Neural cell (in vitro differentiated cells): ENCODE results near the gene DDOST. TPM values are rescaled to one million over a fixed set of nuclear protein-coding genes. Genes with fewer than 3 reads are reported as not detected.

Source experiments
- H2AFZ ChIP-seq: fragments of 200-600, 300-800 bp; sonication (generic), shearing (Covaris generic); 2 replicates; pipeline ENCODE4 v1.6.0; 2014; ENCODE audit warnings: low read depth, mild to moderate bottlenecking, antibody characterized with exemption, low read length, moderate library complexity
- H3F3A ChIP-seq: fragments of 200-600 bp; shearing (Covaris generic); 2 replicates; pipeline ENCODE4 v1.6.1; 2016; ENCODE audit warnings: mild to moderate bottlenecking, moderate library complexity, mixed read lengths, antibody characterized with exemption, low read length; ENCODE audit not compliant: insufficient read depth, poor library complexity, severe bottlenecking
- H3K27ac ChIP-seq: fragments of 200-600, 300-800 bp; sonication (generic), shearing (Covaris generic); 2 replicates; pipeline ENCODE4 v1.5.1; 2014; ENCODE audit warnings: mild to moderate bottlenecking, low read length, moderate library complexity
- H3K27me3 ChIP-seq: fragments of 300-800, 200-600 bp; sonication (generic), shearing (Covaris generic); 2 replicates; pipeline ENCODE4 v1.6.0; 2014; ENCODE audit warnings: mild to moderate bottlenecking, low read depth, low read length, moderate library complexity; ENCODE audit not compliant: insufficient read depth
- H3K36me3 ChIP-seq: fragments of 300-800, 200-600 bp; sonication (generic), shearing (Covaris generic); 2 replicates; pipeline ENCODE4 v1.5.1; 2014; ENCODE audit warnings: mild to moderate bottlenecking, antibody characterized with exemption, low read length, moderate library complexity; ENCODE audit not compliant: insufficient read depth
- H3K4me2 ChIP-seq: fragments of 300-800, 200-600 bp; sonication (generic), shearing (Covaris generic); 2 replicates; pipeline ENCODE4 v1.6.0; 2014; ENCODE audit warnings: mild to moderate bottlenecking, low read length
- H3K4me3 ChIP-seq: fragments of 300-800, 200-600 bp; sonication (generic), shearing (Covaris generic); 2 replicates; pipeline ENCODE4 v1.5.1; 2014; ENCODE audit warnings: mild to moderate bottlenecking, low read length, moderate library complexity
- H3K79me2 ChIP-seq: fragments of 200-600 bp; shearing (Covaris generic); replicated peaks from 2 replicates; pipeline ENCODE4 v1.6.0; 2014; ENCODE audit warnings: mild to moderate bottlenecking, low read length, moderate library complexity; ENCODE audit not compliant: insufficient read depth
- H3K9ac ChIP-seq: fragments of 300-800, 200-600 bp; sonication (generic), shearing (Covaris generic); 2 replicates; pipeline ENCODE4 v1.6.1; 2016; ENCODE audit warnings: mild to moderate bottlenecking, low read length, mixed read lengths
- H3K9me2 ChIP-seq: fragments of 200-600 bp; shearing (Covaris generic); 2 replicates; pipeline ENCODE4 v1.6.1; 2016; ENCODE audit warnings: mild to moderate bottlenecking, low read length, mixed read lengths; ENCODE audit not compliant: insufficient read depth
- H3K9me3 ChIP-seq: fragments of 200-600, 300-800 bp; sonication (generic), shearing (Covaris generic); 2 replicates; pipeline ENCODE4 v1.6.1; 2016; ENCODE audit warnings: mild to moderate bottlenecking, mixed run types, low read length, moderate library complexity, mixed read lengths
- H4K20me1 ChIP-seq: fragments of 200-600 bp; shearing (Covaris generic); 2 replicates; pipeline ENCODE4 v1.6.1; 2016; ENCODE audit warnings: mild to moderate bottlenecking, mixed run types; ENCODE audit not compliant: insufficient read depth
- EP300 ChIP-seq: fragments of 450-650 bp; conservative IDR thresholded peaks from 2 replicates; pipeline ENCODE4 v1.6.1; 2014; ENCODE audit warnings: antibody characterized with exemption, mild to moderate bottlenecking, moderate library complexity; ENCODE audit not compliant: poor library complexity, severe bottlenecking
- EZH2 ChIP-seq: fragments of 200-600, 300-800 bp; shearing (Covaris generic), sonication (generic); IDR thresholded peaks from 2 replicates; pipeline ENCODE4 v1.6.1; 2014; ENCODE audit warnings: antibody characterized with exemption, low read length, borderline replicate concordance, mild to moderate bottlenecking; ENCODE audit not compliant: insufficient read depth, poor library complexity, severe bottlenecking
- MXI1 ChIP-seq: fragments of 450-650 bp; conservative IDR thresholded peaks from 2 replicates; pipeline ENCODE4 v1.6.1; 2014; ENCODE audit warnings: antibody characterized with exemption, mild to moderate bottlenecking; ENCODE audit not compliant: poor library complexity, severe bottlenecking
- POLR2AphosphoS5 ChIP-seq: IDR thresholded peaks from 2 replicates; pipeline ENCODE4 v1.6.1; 2012
- RAD21 ChIP-seq: fragments of 450-650 bp; conservative IDR thresholded peaks from 2 replicates; pipeline ENCODE4 v1.6.1; 2014; ENCODE audit warnings: antibody characterized with exemption, mild to moderate bottlenecking, moderate library complexity
- SMC3 ChIP-seq: fragments of 450-650 bp; conservative IDR thresholded peaks from 2 replicates; pipeline ENCODE4 v1.6.1; 2014; ENCODE audit warnings: antibody characterized with exemption, mild to moderate bottlenecking, moderate library complexity; ENCODE audit not compliant: poor library complexity
- TAF1 ChIP-seq: IDR thresholded peaks from 2 replicates; pipeline ENCODE4 v1.6.1; 2012; ENCODE audit warnings: low read depth
- polyA plus RNA-seq: library from polyadenylated mRNA; depleted of rRNA; stranded (reverse); fragments of >200 nt; gene quantifications from 2 replicates; pipeline ENCODE4 v1.2.3, GENCODE V29; 2014
- TF ChIP-seq, protein P1 (sequence below): IDR thresholded peaks from 2 replicates; pipeline ENCODE4 v1.6.1; 2012; ENCODE audit warnings: borderline replicate concordance
- TF ChIP-seq, protein P2 (sequence below): fragments of 450-650 bp; IDR thresholded peaks from 2 replicates; pipeline ENCODE4 v1.5.1; 2014; ENCODE audit warnings: antibody characterized with exemption, mild to moderate bottlenecking, moderate library complexity; ENCODE audit not compliant: poor library complexity, severe bottlenecking

The DDOST gene
- polyA plus RNA-seq, 1 donor from 2014 or later: 177 TPM

DNA sequence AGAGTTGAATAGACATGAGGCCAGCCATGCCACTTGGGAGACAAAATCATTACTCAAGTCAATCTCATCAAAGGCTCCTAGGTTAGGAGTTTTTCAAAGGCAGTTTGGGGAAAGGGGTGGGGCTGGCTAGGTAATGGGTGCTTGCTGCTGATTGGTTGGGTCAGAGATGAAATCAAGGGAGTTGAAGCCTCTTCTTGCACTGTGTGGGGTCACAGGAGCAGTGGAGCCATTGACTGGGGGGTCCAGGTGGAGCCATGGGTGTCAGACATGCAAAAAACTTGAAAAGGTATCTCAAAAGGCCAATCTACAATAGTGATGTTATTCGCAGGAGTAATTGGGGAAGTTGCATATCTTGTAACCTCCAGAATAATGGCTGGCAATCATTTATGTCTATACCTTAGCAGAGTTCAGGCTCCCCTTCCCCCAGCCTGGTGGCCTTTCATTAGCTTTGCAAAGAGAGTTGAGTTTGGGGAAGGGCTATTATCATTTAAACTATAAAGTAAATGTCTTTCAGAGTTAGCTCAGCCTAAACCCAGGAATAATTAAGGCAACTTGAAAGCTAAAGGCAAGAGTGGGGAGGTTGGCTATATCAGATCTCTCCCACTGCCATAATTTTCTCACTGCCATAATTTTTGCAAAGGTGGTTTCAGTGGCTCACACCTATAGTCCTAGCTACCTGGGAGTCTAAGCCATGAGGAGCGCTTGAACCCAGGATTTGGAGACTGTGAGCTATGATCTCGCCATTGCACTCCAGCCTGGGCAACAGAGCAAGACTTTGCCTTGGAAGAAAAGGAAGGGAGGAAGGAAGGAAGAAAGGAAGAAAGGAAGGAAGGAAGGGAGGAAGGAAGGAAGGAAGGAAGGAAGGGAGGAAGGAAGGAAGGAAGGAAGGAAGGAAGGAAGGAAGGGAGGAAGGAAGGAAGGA lies 35.7 kb downstream of the DDOST start:
- Histone ChIP-seq H3K27ac (no peak overlapping the region), H3K4me2 (no peak overlapping the region), H3K9ac (no peak overlapping the region), H3K27me3 (no peaks in the 10 kb centered on the region), H3K9me3 (no peaks in the 10 kb centered on the region), H3K4me3 (no peak overlapping the region), H3F3A (no peaks in the 10 kb centered on the region), H3K9me2 (no peaks in the 10 kb centered on the region), H4K20me1 (no peaks in the 10 kb centered on the region), H3K36me3 (no peaks in the 10 kb centered on the region), H2AFZ (no peak overlapping the region), H3K79me2 (no peaks in the 10 kb centered on the region)
- TF ChIP-seq MXI1 (no peak), POLR2AphosphoS5 (no peak), RAD21 (no peak), EP300 (no peak), SMC3 (no peak), EZH2 (no peak), TAF1 (no peak)
- TF ChIP-seq, protein P1, sequence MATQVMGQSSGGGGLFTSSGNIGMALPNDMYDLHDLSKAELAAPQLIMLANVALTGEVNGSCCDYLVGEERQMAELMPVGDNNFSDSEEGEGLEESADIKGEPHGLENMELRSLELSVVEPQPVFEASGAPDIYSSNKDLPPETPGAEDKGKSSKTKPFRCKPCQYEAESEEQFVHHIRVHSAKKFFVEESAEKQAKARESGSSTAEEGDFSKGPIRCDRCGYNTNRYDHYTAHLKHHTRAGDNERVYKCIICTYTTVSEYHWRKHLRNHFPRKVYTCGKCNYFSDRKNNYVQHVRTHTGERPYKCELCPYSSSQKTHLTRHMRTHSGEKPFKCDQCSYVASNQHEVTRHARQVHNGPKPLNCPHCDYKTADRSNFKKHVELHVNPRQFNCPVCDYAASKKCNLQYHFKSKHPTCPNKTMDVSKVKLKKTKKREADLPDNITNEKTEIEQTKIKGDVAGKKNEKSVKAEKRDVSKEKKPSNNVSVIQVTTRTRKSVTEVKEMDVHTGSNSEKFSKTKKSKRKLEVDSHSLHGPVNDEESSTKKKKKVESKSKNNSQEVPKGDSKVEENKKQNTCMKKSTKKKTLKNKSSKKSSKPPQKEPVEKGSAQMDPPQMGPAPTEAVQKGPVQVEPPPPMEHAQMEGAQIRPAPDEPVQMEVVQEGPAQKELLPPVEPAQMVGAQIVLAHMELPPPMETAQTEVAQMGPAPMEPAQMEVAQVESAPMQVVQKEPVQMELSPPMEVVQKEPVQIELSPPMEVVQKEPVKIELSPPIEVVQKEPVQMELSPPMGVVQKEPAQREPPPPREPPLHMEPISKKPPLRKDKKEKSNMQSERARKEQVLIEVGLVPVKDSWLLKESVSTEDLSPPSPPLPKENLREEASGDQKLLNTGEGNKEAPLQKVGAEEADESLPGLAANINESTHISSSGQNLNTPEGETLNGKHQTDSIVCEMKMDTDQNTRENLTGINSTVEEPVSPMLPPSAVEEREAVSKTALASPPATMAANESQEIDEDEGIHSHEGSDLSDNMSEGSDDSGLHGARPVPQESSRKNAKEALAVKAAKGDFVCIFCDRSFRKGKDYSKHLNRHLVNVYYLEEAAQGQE: no peak
- TF ChIP-seq, protein P2, sequence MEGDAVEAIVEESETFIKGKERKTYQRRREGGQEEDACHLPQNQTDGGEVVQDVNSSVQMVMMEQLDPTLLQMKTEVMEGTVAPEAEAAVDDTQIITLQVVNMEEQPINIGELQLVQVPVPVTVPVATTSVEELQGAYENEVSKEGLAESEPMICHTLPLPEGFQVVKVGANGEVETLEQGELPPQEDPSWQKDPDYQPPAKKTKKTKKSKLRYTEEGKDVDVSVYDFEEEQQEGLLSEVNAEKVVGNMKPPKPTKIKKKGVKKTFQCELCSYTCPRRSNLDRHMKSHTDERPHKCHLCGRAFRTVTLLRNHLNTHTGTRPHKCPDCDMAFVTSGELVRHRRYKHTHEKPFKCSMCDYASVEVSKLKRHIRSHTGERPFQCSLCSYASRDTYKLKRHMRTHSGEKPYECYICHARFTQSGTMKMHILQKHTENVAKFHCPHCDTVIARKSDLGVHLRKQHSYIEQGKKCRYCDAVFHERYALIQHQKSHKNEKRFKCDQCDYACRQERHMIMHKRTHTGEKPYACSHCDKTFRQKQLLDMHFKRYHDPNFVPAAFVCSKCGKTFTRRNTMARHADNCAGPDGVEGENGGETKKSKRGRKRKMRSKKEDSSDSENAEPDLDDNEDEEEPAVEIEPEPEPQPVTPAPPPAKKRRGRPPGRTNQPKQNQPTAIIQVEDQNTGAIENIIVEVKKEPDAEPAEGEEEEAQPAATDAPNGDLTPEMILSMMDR: no peak

DNA sequence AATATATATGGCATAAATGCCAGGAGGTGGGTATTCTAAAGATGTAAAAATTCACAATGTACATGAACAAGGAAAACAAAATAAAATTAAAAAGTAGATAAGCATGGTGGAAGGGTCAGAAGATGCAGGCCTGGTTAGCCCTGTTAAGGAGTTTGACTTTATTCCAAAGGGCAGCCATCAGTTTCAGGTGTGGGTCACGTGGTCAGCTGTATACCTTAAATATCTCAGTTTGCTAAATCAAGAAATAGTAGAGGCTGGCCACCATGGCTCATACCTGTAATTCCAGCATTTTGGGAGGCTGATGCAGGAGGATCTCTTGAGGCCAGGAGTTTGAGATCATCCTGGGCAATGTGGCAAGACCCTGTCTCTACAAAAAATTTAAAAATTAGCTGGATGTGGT lies 36.5 kb downstream of the DDOST start:
- H2AFZ ChIP-seq: no peak overlapping the region
- no peak overlapping the region for H3K4me2 ChIP-seq
- H3K9me2 ChIP-seq: no peaks in the 10 kb centered on the region
- H3K79me2 ChIP-seq: no peaks in the 10 kb centered on the region
- H3K27me3 ChIP-seq: no peaks in the 10 kb centered on the region
- no peak for TF ChIP-seq SMC3
- TF ChIP-seq EZH2: no peak
- TF ChIP-seq, protein P1: no peak
- TF ChIP-seq MXI1: no peak
- no peak for TF ChIP-seq RAD21
- TF ChIP-seq TAF1: no peak
- TF ChIP-seq EP300: no peak
- TF ChIP-seq POLR2AphosphoS5: no peak
- TF ChIP-seq, protein P2: no peak
- H3K9me3 ChIP-seq: no peaks in the 10 kb centered on the region
- no peak overlapping the region for H3K27ac ChIP-seq
- H4K20me1 ChIP-seq: no peaks in the 10 kb centered on the region
- H3F3A ChIP-seq: no peaks in the 10 kb centered on the region
- no peak overlapping the region for H3K9ac ChIP-seq
- H3K4me3 ChIP-seq: no peak overlapping the region
- no peaks in the 10 kb centered on the region for H3K36me3 ChIP-seq
